HepG2 (cell line): ENCODE results near the gene ERV3-1. TPM values are rescaled to one million over a fixed set of nuclear protein-coding genes. Genes with fewer than 3 reads are reported as not detected.
A peak's percentile ranks its signal among the peaks of the same experiment; 100 is the strongest.

Experiments used
- ATF5 ChIP-seq: sonication (generic); formaldehyde crosslinking; IDR thresholded peaks from 2 replicates; pipeline ENCODE4 v1.4.0; 2020; ENCODE audit warnings: mild to moderate bottlenecking, low read depth, missing genetic modification reagents
- FOXP1 ChIP-seq, 2 experiments: fragments of 450-650 bp in 1 of 2; IDR thresholded peaks; 2 replicates each; pipeline ENCODE4 v1.6.1; 2017 to 2018; ENCODE audit warnings: antibody characterized with exemption in 1 of 2
- KAT8 ChIP-seq: IDR thresholded peaks from 2 replicates; pipeline ENCODE4 v1.6.1; 2016; ENCODE audit warnings: missing genetic modification reagents, missing compliant biosample characterization
- MYPOP ChIP-seq: sonication (generic); formaldehyde crosslinking; IDR thresholded peaks from 2 replicates; pipeline ENCODE4 v1.8.1; 2023; ENCODE audit warnings: mild to moderate bottlenecking, moderate library complexity, missing genetic modification reagents
- PATZ1 ChIP-seq: sonication (generic); formaldehyde crosslinking; IDR thresholded peaks from 2 replicates; pipeline ENCODE4 v1.4.0; 2020; ENCODE audit warnings: missing genetic modification reagents
- RERE ChIP-seq: IDR thresholded peaks from 2 replicates; pipeline ENCODE4 v1.6.1; 2016; ENCODE audit warnings: low read depth, missing genetic modification reagents, missing compliant biosample characterization
- TAF15 ChIP-seq: fragments of 200-400 bp; formaldehyde crosslinking; IDR thresholded peaks from one replicate; pipeline ENCODE4 v1.6.1; 2018; ENCODE audit warnings: mild to moderate bottlenecking, low read depth, low read length; ENCODE audit not compliant: poor library complexity, severe bottlenecking
- ZBTB10 ChIP-seq: sonication (generic); formaldehyde crosslinking; IDR thresholded peaks from 2 replicates; pipeline ENCODE4 v1.4.0; 2020; ENCODE audit warnings: missing genetic modification reagents, borderline replicate concordance
- ZFP41 ChIP-seq: sonication (generic); formaldehyde crosslinking; IDR thresholded peaks from 2 replicates; pipeline ENCODE4 v1.4.0; 2020; ENCODE audit warnings: mild to moderate bottlenecking, missing genetic modification reagents, borderline replicate concordance
- ZNF10 ChIP-seq: sonication (generic); formaldehyde crosslinking; IDR thresholded peaks from 2 replicates; pipeline ENCODE4 v1.4.0; 2020; ENCODE audit warnings: mild to moderate bottlenecking, low read depth, missing genetic modification reagents, borderline replicate concordance
- ZNF367 ChIP-seq: sonication (generic); formaldehyde crosslinking; IDR thresholded peaks from 2 replicates; pipeline ENCODE4 v1.4.0; 2020; ENCODE audit warnings: missing genetic modification reagents, borderline replicate concordance
- ZNF605 ChIP-seq: sonication (generic); formaldehyde crosslinking; IDR thresholded peaks from 2 replicates; pipeline ENCODE4 v1.8.0; 2022; ENCODE audit warnings: mild to moderate bottlenecking, missing genetic modification reagents
- ZNF720 ChIP-seq: sonication (generic); formaldehyde crosslinking; IDR thresholded peaks from 2 replicates; pipeline ENCODE4 v1.4.0; 2020; ENCODE audit warnings: missing genetic modification reagents
- ZNF781 ChIP-seq: sonication (generic); formaldehyde crosslinking; IDR thresholded peaks from 2 replicates; pipeline ENCODE4 v1.5.1; 2020; ENCODE audit warnings: borderline replicate concordance, mild to moderate bottlenecking, missing genetic modification reagents; ENCODE audit errors: not compliant biosample characterization
- polyA plus RNA-seq, 8 experiments: library from polyadenylated mRNA; depleted of rRNA in 3 of 8; stranded (reverse) in 7 of 8; unstranded in 1 of 8; fragments of >200 nt; fragmentation: Illumina TruSeq in 4 of 8; extraction: Trizol in 4 of 8; gene quantifications; 2 replicates each; pipeline versions ENCODE4 v1.2.1 to v1.2.3, GENCODE V29; 2011 to 2016; ENCODE audit warnings: low read depth in 4 of 8, missing spikeins in 1 of 8, mixed read lengths in 1 of 8; ENCODE audit not compliant: insufficient read depth in 1 of 8
- total RNA-seq, 5 experiments: library from RNA; depleted of rRNA; stranded (reverse); fragments of >200 nt; fragmentation: Illumina TruSeq; extraction: Trizol; gene quantifications; 2 replicates each; pipeline ENCODE4 v1.2.3, GENCODE V29; 2016; ENCODE audit warnings: low read depth in 1 of 5

Gene ERV3-1
- total and polyA plus RNA-seq, 2 of the 13 experiments (the other 11 are each of a cell fraction or from before 2014, with no cell fraction given) = 20.4 to 86.3 TPM

- TF ChIP-seq ZBTB10 (CRISPR knock-in tag) (no peak), KAT8 (CRISPR knock-in tag) (no peak), ATF5 (CRISPR knock-in tag) (no peak), MYPOP (CRISPR knock-in tag) (no peak), RERE (CRISPR knock-in tag) (no peak), ZFP41 (CRISPR knock-in tag) (0 out of 2 replicates have a peak, but pooled peaks have one; percentile 33), ZNF10 (no peak), ZNF720 (no peak), ZNF781 (CRISPR knock-in tag) (no peak), ZNF605 (CRISPR knock-in tag) (peak; percentile 81), PATZ1 (0 out of 2 replicates have a peak, but pooled peaks have one; percentile 17), TAF15 (no peak), ZNF367 (CRISPR knock-in tag) (no peak), FOXP1 (IDR thresholded peaks at IDR 0.05) (no peak), FOXP1 (CRISPR knock-in tag; IDR thresholded peaks at IDR 0.05) (no peak)
Measured at GRCh38 chr7:64947252-64948000, 59.1 kb downstream of the ERV3-1 start (continued).
